Neural progenitor cell (in vitro differentiated cells): ENCODE data around the gene CD1E. TPM values are rescaled to one million over a fixed set of nuclear protein-coding genes. Genes with fewer than 3 reads are reported as not detected.

ENCODE experiments used
- DNase-seq: peaks from one replicate; pipeline ENCODE4 v3.0.0-alpha.2; 2016; ENCODE audit warnings: low spot score
- H2AFZ ChIP-seq: fragments of 200-600 bp; sonication (generic); replicated peaks from 2 replicates; pipeline ENCODE4 v1.6.1; 2016; ENCODE audit warnings: antibody characterized with exemption
- H3F3A ChIP-seq: fragments of 200-600 bp; sonication (generic); 2 replicates; pipeline ENCODE4 v1.6.1; 2016; ENCODE audit warnings: antibody characterized with exemption, low read depth
- H3K27ac ChIP-seq: fragments of 200-600 bp; sonication (generic); 2 replicates; pipeline ENCODE4 v1.5.1; 2016; ENCODE audit warnings: mild to moderate bottlenecking
- H3K27me3 ChIP-seq: fragments of 200-600 bp; sonication (generic); 2 replicates; pipeline ENCODE4 v1.6.1; 2016; ENCODE audit warnings: mild to moderate bottlenecking, moderate library complexity
- H3K36me3 ChIP-seq: fragments of 200-600 bp; sonication (generic); 2 replicates; pipeline ENCODE4 v1.5.1; 2016
- H3K4me1 ChIP-seq: fragments of 200-600 bp; sonication (generic); 2 replicates; pipeline ENCODE4 v1.6.1; 2016; ENCODE audit warnings: mixed run types
- H3K4me2 ChIP-seq: fragments of 200-600 bp; sonication (generic); 2 replicates; pipeline ENCODE4 v1.6.1; 2016
- H3K4me3 ChIP-seq: fragments of 200-600 bp; sonication (generic); 2 replicates; pipeline ENCODE4 v1.5.1; 2016
- H3K79me2 ChIP-seq: fragments of 200-600 bp; sonication (generic); 2 replicates; pipeline ENCODE4 v1.6.1; 2016; ENCODE audit warnings: low read depth
- H3K9ac ChIP-seq: fragments of 200-600 bp; sonication (generic); 2 replicates; pipeline ENCODE4 v1.6.1; 2016
- H3K9me3 ChIP-seq: fragments of 200-600 bp; sonication (generic); 2 replicates; pipeline ENCODE4 v1.5.1; 2016; ENCODE audit warnings: low read depth
- H4K20me1 ChIP-seq: fragments of 200-600 bp; sonication (generic); 2 replicates; pipeline ENCODE4 v1.6.1; 2016; ENCODE audit warnings: low read depth
- H3K27ac Mint-ChIP-seq: 3 replicates; pipeline ENCODE4 v1.8.0; 2021; ENCODE audit warnings: mixed read lengths
- H3K27me3 Mint-ChIP-seq: 2 replicates; pipeline ENCODE4 v1.8.0; 2022; ENCODE audit warnings: low read depth, mild to moderate bottlenecking, inconsistent platforms, moderate library complexity, mixed read lengths; ENCODE audit not compliant: insufficient read depth
- H3K36me3 Mint-ChIP-seq: 3 replicates; pipeline ENCODE4 v1.8.0; 2021; ENCODE audit warnings: mixed read lengths
- H3K4me1 Mint-ChIP-seq: 3 replicates; pipeline ENCODE4 v1.8.0; 2021; ENCODE audit warnings: mixed read lengths
- H3K4me3 Mint-ChIP-seq: 3 replicates; pipeline ENCODE4 v1.8.0; 2021; ENCODE audit warnings: mild to moderate bottlenecking, moderate library complexity, mixed read lengths
- H3K9me3 Mint-ChIP-seq: 3 replicates; pipeline ENCODE4 v1.8.0; 2020; ENCODE audit warnings: mixed read lengths
- EZH2 ChIP-seq: fragments of 200-600 bp; sonication (generic); IDR thresholded peaks from 2 replicates; pipeline ENCODE4 v1.6.1; 2017; ENCODE audit warnings: antibody characterized with exemption, mild to moderate bottlenecking, moderate library complexity
- EZH2phosphoT487 ChIP-seq: fragments of 200-600 bp; sonication (generic); IDR thresholded peaks from 2 replicates; pipeline ENCODE4 v1.6.1; 2017; ENCODE audit warnings: antibody characterized with exemption
- total RNA-seq: library from RNA; depleted of rRNA; stranded (reverse); fragments of >200 nt; gene quantifications from 2 replicates; pipeline ENCODE4 v1.2.3, GENCODE V29; 2015; ENCODE audit warnings: low replicate concordance
- TF ChIP-seq, protein P1 (sequence below): fragments of 200-600 bp; sonication (generic); IDR thresholded peaks from 2 replicates; pipeline ENCODE4 v1.5.1; 2017; ENCODE audit warnings: antibody characterized with exemption, mild to moderate bottlenecking

CD1E gene
- total RNA-seq, 1 donor from 2014 or later: not detected

DNA sequence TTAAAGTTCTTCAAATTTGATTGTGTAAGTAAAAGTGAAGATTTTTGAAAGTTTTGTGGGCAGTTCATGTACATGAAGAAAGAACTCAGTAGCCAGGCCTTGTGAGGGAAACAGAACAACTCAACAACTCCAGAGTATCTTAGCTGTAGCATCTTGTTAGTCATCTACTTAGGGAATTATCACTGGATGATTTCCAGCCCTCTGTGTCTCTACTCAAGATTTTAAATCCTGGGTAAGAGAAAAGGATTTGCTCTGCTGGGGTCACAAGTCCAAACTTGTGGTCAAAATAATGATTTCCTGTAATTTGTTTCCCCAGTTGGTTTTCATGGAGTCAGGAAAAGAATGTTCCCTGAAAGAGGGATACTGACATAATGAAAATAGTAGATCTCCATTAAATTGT, 37.4 kb downstream of the CD1E start:
- Mint-ChIP-seq H3K9me3 (peaks cover 3% of the 10 kb centered on the region), H3K4me1 (no peaks in the 10 kb centered on the region), H3K27me3 (no peaks in the 10 kb centered on the region), H3K36me3 (no peaks in the 10 kb centered on the region), H3K4me3 (no peak overlapping the region), H3K27ac (no peak overlapping the region)
- Histone ChIP-seq H3K79me2 (no peaks in the 10 kb centered on the region), H3K27me3 (no peaks in the 10 kb centered on the region), H3K27ac (no peak overlapping the region), H3K4me2 (no peak overlapping the region), H4K20me1 (no peaks in the 10 kb centered on the region), H3K9me3 (no peaks in the 10 kb centered on the region), H2AFZ (no peak overlapping the region), H3K36me3 (no peaks in the 10 kb centered on the region), H3F3A (no peaks in the 10 kb centered on the region), H3K9ac (no peak overlapping the region), H3K4me1 (no peaks in the 10 kb centered on the region), H3K4me3 (no peak overlapping the region)
- DNase-seq: no peak
- TF ChIP-seq EZH2phosphoT487 (no peak), EZH2 (no peak)
- TF ChIP-seq, protein P1, sequence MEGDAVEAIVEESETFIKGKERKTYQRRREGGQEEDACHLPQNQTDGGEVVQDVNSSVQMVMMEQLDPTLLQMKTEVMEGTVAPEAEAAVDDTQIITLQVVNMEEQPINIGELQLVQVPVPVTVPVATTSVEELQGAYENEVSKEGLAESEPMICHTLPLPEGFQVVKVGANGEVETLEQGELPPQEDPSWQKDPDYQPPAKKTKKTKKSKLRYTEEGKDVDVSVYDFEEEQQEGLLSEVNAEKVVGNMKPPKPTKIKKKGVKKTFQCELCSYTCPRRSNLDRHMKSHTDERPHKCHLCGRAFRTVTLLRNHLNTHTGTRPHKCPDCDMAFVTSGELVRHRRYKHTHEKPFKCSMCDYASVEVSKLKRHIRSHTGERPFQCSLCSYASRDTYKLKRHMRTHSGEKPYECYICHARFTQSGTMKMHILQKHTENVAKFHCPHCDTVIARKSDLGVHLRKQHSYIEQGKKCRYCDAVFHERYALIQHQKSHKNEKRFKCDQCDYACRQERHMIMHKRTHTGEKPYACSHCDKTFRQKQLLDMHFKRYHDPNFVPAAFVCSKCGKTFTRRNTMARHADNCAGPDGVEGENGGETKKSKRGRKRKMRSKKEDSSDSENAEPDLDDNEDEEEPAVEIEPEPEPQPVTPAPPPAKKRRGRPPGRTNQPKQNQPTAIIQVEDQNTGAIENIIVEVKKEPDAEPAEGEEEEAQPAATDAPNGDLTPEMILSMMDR: no peak

- Histone ChIP-seq H2AFZ (no peak overlapping the region), H3K4me1 (no peaks in the 10 kb centered on the region), H3K36me3 (no peaks in the 10 kb centered on the region), H3K27me3 (no peaks in the 10 kb centered on the region), H3K4me3 (no peak overlapping the region), H3K9ac (no peak overlapping the region), H3K27ac (no peak overlapping the region), H3K79me2 (no peaks in the 10 kb centered on the region), H3F3A (no peaks in the 10 kb centered on the region), H3K4me2 (no peak overlapping the region), H3K9me3 (no peaks in the 10 kb centered on the region), H4K20me1 (no peaks in the 10 kb centered on the region)
- Mint-ChIP-seq H3K9me3 (no peaks in the 10 kb centered on the region), H3K4me3 (no peak overlapping the region), H3K4me1 (no peaks in the 10 kb centered on the region), H3K36me3 (no peaks in the 10 kb centered on the region), H3K27me3 (no peaks in the 10 kb centered on the region), H3K27ac (no peak overlapping the region)
- TF ChIP-seq EZH2: no peak
- no peak for TF ChIP-seq EZH2phosphoT487
- TF ChIP-seq, protein P1: no peak
- DNase-seq: no peak
These were observed 39.8 kb downstream of the CD1E start for GRCh38 chr1:158393476-158393875.

GRCh38 chr1:158396646-158397045, 43.0 kb downstream of the CD1E start:
- H3K4me3 Mint-ChIP-seq: no peak overlapping the region

DNA sequence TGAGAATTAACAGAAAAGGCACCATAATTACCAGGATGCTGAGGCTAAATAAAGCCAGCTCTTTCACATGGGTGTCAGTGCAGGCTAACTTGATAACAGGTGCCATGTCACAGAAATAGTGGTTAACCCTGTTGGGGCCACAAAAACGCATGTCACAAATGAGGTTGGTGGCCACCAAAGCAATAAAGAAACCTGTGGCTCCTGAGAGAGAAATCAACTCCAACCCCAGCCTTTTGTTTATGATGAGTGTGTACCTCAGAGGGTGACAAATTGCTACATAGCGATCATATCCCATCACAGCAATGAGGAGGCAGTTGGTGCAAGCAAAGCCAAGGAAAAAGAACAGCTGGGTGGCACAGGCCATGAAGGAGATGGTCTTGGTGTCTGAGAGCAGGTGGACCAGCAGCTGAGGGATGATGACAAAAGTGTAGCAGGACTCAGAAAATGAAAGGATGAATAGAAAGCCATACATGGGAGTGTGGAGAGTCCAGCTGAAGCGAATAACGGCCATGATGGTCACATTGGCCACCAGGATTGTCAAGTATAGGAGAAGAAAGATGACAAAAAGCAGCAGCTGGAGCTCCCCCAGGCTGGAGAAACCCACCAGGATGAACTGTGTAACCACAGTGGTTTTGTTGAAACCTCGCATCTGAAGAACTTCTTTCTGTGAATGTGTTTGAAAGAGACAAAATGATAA, 45.3 kb downstream of the CD1E start, which contains the start of gene OR10T2:
TSS of gene OR10T2 (minus strand) at position 649 of the 697 bp plus-strand sequence. CDS start at position 649, 0 bp downstream.
- H3K36me3 Mint-ChIP-seq: no peaks in the 10 kb centered on the region
- peaks cover 2% of the 10 kb centered on the region for H3K27me3 Mint-ChIP-seq
- H3K27ac ChIP-seq: no peak within 1 kb of the TSS
- H3K79me2 ChIP-seq: no peaks in the 10 kb centered on the region
- H3K9me3 Mint-ChIP-seq: no peaks in the 10 kb centered on the region
- H3K9ac ChIP-seq: no peak within 1 kb of the TSS
- TF ChIP-seq, protein P1: no peak
- TF ChIP-seq EZH2phosphoT487: no peak
- H3K4me3 Mint-ChIP-seq: no peak within 1 kb of the TSS
- H3K4me3 ChIP-seq: no peak within 1 kb of the TSS
- H3K4me1 ChIP-seq: no peaks in the 10 kb centered on the region
- no peak within 1 kb of the TSS for H3K27ac Mint-ChIP-seq
- no peaks in the 10 kb centered on the region for H3K27me3 ChIP-seq
- DNase-seq: no peak
- H2AFZ ChIP-seq: no peak within 1 kb of the TSS
- no peaks in the 10 kb centered on the region for H3K4me1 Mint-ChIP-seq
- no peaks in the 10 kb centered on the region for H3K36me3 ChIP-seq
- no peaks in the 10 kb centered on the region for H3F3A ChIP-seq
- no peaks in the 10 kb centered on the region for H4K20me1 ChIP-seq
- H3K9me3 ChIP-seq: no peaks in the 10 kb centered on the region
- no peak within 1 kb of the TSS for H3K4me2 ChIP-seq

More at GRCh38 chr1:158396646-158397045, 43.0 kb downstream of the CD1E start:
- no peaks in the 10 kb centered on the region for H3K79me2 ChIP-seq
- H3K9ac ChIP-seq: no peak overlapping the region
- no peaks in the 10 kb centered on the region for H4K20me1 ChIP-seq
- H2AFZ ChIP-seq: no peak overlapping the region
- no peaks in the 10 kb centered on the region for H3K9me3 Mint-ChIP-seq
- no peak overlapping the region for H3K4me2 ChIP-seq
- H3K27me3 ChIP-seq: no peaks in the 10 kb centered on the region
- no peak for DNase-seq
- no peaks in the 10 kb centered on the region for H3K4me1 ChIP-seq
- no peak for TF ChIP-seq EZH2
- H3K4me1 Mint-ChIP-seq: no peaks in the 10 kb centered on the region
- peaks cover 2% of the 10 kb centered on the region for H3K27me3 Mint-ChIP-seq
- no peak overlapping the region for H3K27ac Mint-ChIP-seq
- H3K36me3 Mint-ChIP-seq: no peaks in the 10 kb centered on the region
- H3F3A ChIP-seq: no peaks in the 10 kb centered on the region
- no peak overlapping the region for H3K4me3 ChIP-seq
- no peak overlapping the region for H3K27ac ChIP-seq
- no peaks in the 10 kb centered on the region for H3K36me3 ChIP-seq
- H3K9me3 ChIP-seq: no peaks in the 10 kb centered on the region
